ENCODE results near the gene GRID2. TPM values are rescaled to one million over a fixed set of nuclear protein-coding genes. Genes with fewer than 3 reads are reported as not detected.

Gene GRID2
- total and polyA plus RNA-seq, 2 donors from 2014 or later: 0.19 TPM; not detected in 1

GRCh38 chr4:93771640-93772411 lies 1468.1 kb downstream of the GRID2 start:
- FAIRE-seq: no peak
- intact Hi-C loops (cut with DNase I): no loop called here
- no peak for TF ChIP-seq CTCF (IDR thresholded peaks at IDR 0.05; ENCODE audit: borderline replicate concordance, extremely low read depth, insufficient read depth)
- H3K4me1 ChIP-seq (ENCODE audit: control insufficient read depth in 2 of 3, insufficient read depth in 2 of 3, low read depth in 1 of 3, low read length in 3 of 3): no peaks in the 10 kb centered on the region
- no peaks in the 10 kb centered on the region for H3K36me3 ChIP-seq (ENCODE audit: control insufficient read depth in 2 of 3, insufficient read depth in 3 of 3, low read length in 3 of 3)
- H3K4me3 ChIP-seq (ENCODE audit: low read length in 3 of 3): peak overlapping the region in 1 of 3 donors; percentile 43
- peak in 1 of 5 donors; percentile 12 for DNase-seq
- H3K9me3 ChIP-seq (ENCODE audit: control insufficient read depth in 2 of 3, insufficient read depth in 1 of 3, low read length in 3 of 3): no peaks in the 10 kb centered on the region
- H3K27ac ChIP-seq (ENCODE audit: low read depth in 2 of 2, low read length in 2 of 2): no peak overlapping the region
- no peaks in the 10 kb centered on the region for H3K27me3 ChIP-seq (ENCODE audit: control insufficient read depth, insufficient read depth, low read length)
- no peak overlapping the region for H3K9ac ChIP-seq (ENCODE audit: low read length in 3 of 3)

- no peak overlapping the region for H3K9ac ChIP-seq (ENCODE audit: low read length in 3 of 3)
- FAIRE-seq (no peak), DNase-seq (no peak)
- H3K4me3 ChIP-seq (ENCODE audit: low read length in 3 of 3): no peak overlapping the region
- intact Hi-C loops (cut with DNase I): no loop called here
- no peaks in the 10 kb centered on the region for H3K27me3 ChIP-seq (ENCODE audit: control insufficient read depth, insufficient read depth, low read length)
- H3K9me3 ChIP-seq (ENCODE audit: control insufficient read depth in 2 of 3, insufficient read depth in 1 of 3, low read length in 3 of 3): no peaks in the 10 kb centered on the region
- no peak overlapping the region for H3K27ac ChIP-seq (ENCODE audit: low read depth in 2 of 2, low read length in 2 of 2)
- no peaks in the 10 kb centered on the region for H3K4me1 ChIP-seq (ENCODE audit: control insufficient read depth in 2 of 3, insufficient read depth in 2 of 3, low read depth in 1 of 3, low read length in 3 of 3)
- H3K36me3 ChIP-seq (ENCODE audit: control insufficient read depth in 2 of 3, insufficient read depth in 3 of 3, low read length in 3 of 3): no peaks in the 10 kb centered on the region
- TF ChIP-seq CTCF (IDR thresholded peaks at IDR 0.05; ENCODE audit: borderline replicate concordance, extremely low read depth, insufficient read depth): no peak
Observed at GRCh38 chr4:93772858-93773257, 1469.1 kb downstream of the GRID2 start.

GRCh38 chr4:93775551-93775950 lies 1471.8 kb downstream of the GRID2 start:
- no peak overlapping the region for H3K4me3 ChIP-seq (ENCODE audit: low read length in 3 of 3)
- no peak for TF ChIP-seq CTCF (IDR thresholded peaks at IDR 0.05; ENCODE audit: borderline replicate concordance, extremely low read depth, insufficient read depth)
- H3K9ac ChIP-seq (ENCODE audit: low read length in 3 of 3): no peak overlapping the region
- H3K27me3 ChIP-seq (ENCODE audit: control insufficient read depth, insufficient read depth, low read length): no peaks in the 10 kb centered on the region
- H3K4me1 ChIP-seq (ENCODE audit: control insufficient read depth in 2 of 3, insufficient read depth in 2 of 3, low read depth in 1 of 3, low read length in 3 of 3): no peaks in the 10 kb centered on the region
- intact Hi-C loops (cut with DNase I): no loop called here
- no peak for DNase-seq
- H3K36me3 ChIP-seq (ENCODE audit: control insufficient read depth in 2 of 3, insufficient read depth in 3 of 3, low read length in 3 of 3): no peaks in the 10 kb centered on the region
- no peak for FAIRE-seq
- H3K27ac ChIP-seq (ENCODE audit: low read depth in 2 of 2, low read length in 2 of 2): no peak overlapping the region
- H3K9me3 ChIP-seq (ENCODE audit: control insufficient read depth in 2 of 3, insufficient read depth in 1 of 3, low read length in 3 of 3): no peaks in the 10 kb centered on the region

All from kidney (tissue), 14 donors.